OCI-LY3 (cell line): ENCODE measurements around the gene PTGS1.

Experiments used
- H2AFZ ChIP-seq: fragments of 200-600, 300-600 bp; shearing (Covaris generic); 2 replicates; pipeline ENCODE4 v1.6.0; 2014; ENCODE audit warnings: antibody characterized with exemption, low read depth, low read length
- H3K27ac ChIP-seq: fragments of 200-600, 300-600 bp; sonication (generic); 2 replicates; pipeline ENCODE4 v1.5.1; 2014; ENCODE audit warnings: mild to moderate bottlenecking, low read length, moderate library complexity, mixed read lengths
- H3K27me3 ChIP-seq: fragments of 200-600, 300-600 bp; sonication (generic); 2 replicates; pipeline ENCODE4 v1.6.1; 2014; ENCODE audit warnings: low read depth, low read length, mixed read lengths
- H3K36me3 ChIP-seq: fragments of 200-600, 300-600 bp; sonication (generic); replicated peaks from 2 replicates; pipeline ENCODE3; 2014; ENCODE audit warnings: low read depth, low read length, mixed read lengths
- H3K4me1 ChIP-seq: fragments of 300-600, 200-600 bp; sonication (generic); 2 replicates; pipeline ENCODE4 v1.6.1; 2014; ENCODE audit warnings: low read length, mixed read lengths
- H3K4me2 ChIP-seq: fragments of 200-600, 300-600 bp; sonication (generic); 2 replicates; pipeline ENCODE4 v1.6.1; 2014; ENCODE audit warnings: low read length, mixed read lengths
- H3K4me3 ChIP-seq: fragments of 300-600, 200-600 bp; sonication (generic); 2 replicates; pipeline ENCODE4 v1.5.1; 2014; ENCODE audit warnings: antibody characterized with exemption, mild to moderate bottlenecking, low read length, moderate library complexity
- H3K79me2 ChIP-seq: fragments of 300-600, 200-600 bp; shearing (Covaris generic); 2 replicates; pipeline ENCODE4 v1.6.1; 2014; ENCODE audit warnings: mild to moderate bottlenecking, low read length, mixed read lengths
- H3K9ac ChIP-seq: fragments of 300-600, 200-600 bp; shearing (Covaris generic); 2 replicates; pipeline ENCODE4 v1.6.0; 2014; ENCODE audit warnings: mild to moderate bottlenecking, low read length, moderate library complexity
- H3K9me3 ChIP-seq: fragments of 200-600, 300-600 bp; shearing (Covaris generic); 2 replicates; pipeline ENCODE4 v1.6.1; 2014; ENCODE audit warnings: low read length, mixed read lengths; ENCODE audit not compliant: insufficient read depth
- H4K20me1 ChIP-seq: fragments of 200-600, 300-600 bp; sonication (generic); 2 replicates; pipeline ENCODE4 v1.6.1; 2016; ENCODE audit warnings: low read length, mixed read lengths; ENCODE audit not compliant: insufficient read depth
- CTCF ChIP-seq: fragments of 200-600, 300-600 bp; sonication (generic); IDR thresholded peaks from 2 replicates; pipeline ENCODE4 v1.5.1; 2014; ENCODE audit warnings: antibody characterized with exemption, low read length, low read depth
- EZH2phosphoT487 ChIP-seq: fragments of 200-600 bp; shearing (Covaris generic); IDR thresholded peaks from 2 replicates; pipeline ENCODE4 v1.6.1; 2018; ENCODE audit warnings: antibody characterized with exemption, mixed run types, low read depth

PTGS1 gene

GRCh38 chr9:122425087-122425486, 54.3 kb downstream of the PTGS1 start:
- TF ChIP-seq EZH2phosphoT487 (no peak), CTCF (no peak)
- H3K9me3 ChIP-seq: no peaks in the 10 kb centered on the region

GRCh38 chr9:122426723-122427122, 55.9 kb downstream of the PTGS1 start:
- H3K27me3 ChIP-seq: no peaks in the 10 kb centered on the region
- H2AFZ ChIP-seq: no peak overlapping the region
- no peaks in the 10 kb centered on the region for H3K9me3 ChIP-seq
- TF ChIP-seq CTCF (no peak), EZH2phosphoT487 (no peak)
- H3K79me2 ChIP-seq: no peaks in the 10 kb centered on the region
- H3K4me1 ChIP-seq: no peaks in the 10 kb centered on the region
- no peaks in the 10 kb centered on the region for H3K36me3 ChIP-seq
- H3K4me2 ChIP-seq: no peak overlapping the region
- no peaks in the 10 kb centered on the region for H4K20me1 ChIP-seq
- no peak overlapping the region for H3K4me3 ChIP-seq
- no peak overlapping the region for H3K27ac ChIP-seq
- H3K9ac ChIP-seq: no peak overlapping the region

More at GRCh38 chr9:122425087-122425486, 54.3 kb downstream of the PTGS1 start:
- no peaks in the 10 kb centered on the region for H3K27me3 ChIP-seq
- H3K9ac ChIP-seq: no peak overlapping the region
- no peak overlapping the region for H2AFZ ChIP-seq
- H3K79me2 ChIP-seq: no peaks in the 10 kb centered on the region
- H3K4me2 ChIP-seq: no peak overlapping the region
- no peaks in the 10 kb centered on the region for H4K20me1 ChIP-seq
- H3K4me3 ChIP-seq: no peak overlapping the region
- no peak overlapping the region for H3K27ac ChIP-seq
- H3K4me1 ChIP-seq: no peaks in the 10 kb centered on the region
- no peaks in the 10 kb centered on the region for H3K36me3 ChIP-seq

DNA sequence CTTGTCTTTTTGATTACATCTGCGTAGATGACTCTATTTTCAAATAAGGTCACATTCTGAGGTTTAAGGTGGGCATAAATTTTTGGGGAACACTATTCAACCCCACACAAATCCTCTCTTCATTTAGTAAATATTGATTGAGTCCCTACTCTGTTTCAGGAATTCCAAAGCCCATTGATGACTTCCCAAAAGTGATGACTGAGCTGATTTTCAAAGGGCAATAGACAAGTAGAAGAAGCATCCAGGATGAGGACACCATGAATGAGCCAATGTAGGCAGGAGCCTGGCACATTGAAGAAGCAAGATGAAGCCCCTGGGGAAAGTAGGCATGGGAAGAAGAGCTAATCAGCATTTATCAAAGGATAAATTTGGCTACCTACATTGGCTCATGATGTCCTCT, 71.7 kb downstream of the PTGS1 start:
- Histone ChIP-seq H3K9ac (no peak overlapping the region), H3K4me1 (no peaks in the 10 kb centered on the region), H4K20me1 (no peaks in the 10 kb centered on the region), H3K4me2 (no peak overlapping the region), H3K79me2 (no peaks in the 10 kb centered on the region), H3K27ac (no peak overlapping the region), H2AFZ (no peak overlapping the region), H3K27me3 (peaks cover 9% of the 10 kb centered on the region; the same call in 1 of the 2 replicates), H3K4me3 (no peak overlapping the region), H3K36me3 (no peaks in the 10 kb centered on the region), H3K9me3 (peaks cover 7% of the 10 kb centered on the region)
- TF ChIP-seq EZH2phosphoT487: no peak
- no peak for TF ChIP-seq CTCF

DNA sequence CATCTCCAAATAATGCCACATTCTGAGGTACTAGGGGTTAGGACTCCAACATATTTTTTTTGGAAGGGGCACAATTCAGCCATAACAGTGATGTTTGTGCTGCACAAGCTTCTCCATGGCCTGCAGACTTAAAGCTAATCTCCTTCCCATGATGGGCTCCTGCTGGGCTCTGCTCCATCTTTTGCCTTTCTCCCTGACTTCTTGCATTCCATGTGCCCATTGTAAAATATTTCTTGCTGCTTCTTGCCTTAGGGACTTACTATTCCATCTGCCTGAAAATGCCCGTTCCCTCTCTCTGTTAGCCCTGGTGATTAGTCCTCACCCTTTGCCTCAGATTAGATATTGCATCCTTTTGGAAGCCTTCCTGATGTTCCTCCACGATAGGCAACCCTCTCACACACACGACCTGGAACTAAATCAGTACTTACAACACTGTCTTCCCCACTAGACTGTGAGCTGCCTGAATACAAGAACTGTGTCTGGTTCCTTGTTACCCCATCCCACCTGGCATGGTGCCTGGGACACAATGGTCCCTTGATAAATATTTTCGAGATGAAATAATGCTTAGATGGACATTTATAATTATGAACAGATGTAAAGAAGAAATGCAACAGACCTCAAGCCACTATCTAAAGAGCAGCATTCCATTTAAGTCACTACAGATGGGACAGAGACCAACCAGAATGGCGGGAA, 73.4 kb downstream of the PTGS1 start:
- no peaks in the 10 kb centered on the region for H3K36me3 ChIP-seq
- H3K4me2 ChIP-seq: no peak overlapping the region
- no peak overlapping the region for H2AFZ ChIP-seq
- H3K27ac ChIP-seq: no peak overlapping the region
- no peaks in the 10 kb centered on the region for H3K79me2 ChIP-seq
- no peaks in the 10 kb centered on the region for H4K20me1 ChIP-seq
- no peak overlapping the region for H3K9ac ChIP-seq
- TF ChIP-seq CTCF (no peak), EZH2phosphoT487 (no peak)
- H3K4me3 ChIP-seq: no peak overlapping the region
- H3K4me1 ChIP-seq: no peaks in the 10 kb centered on the region
- peaks cover 9% of the 10 kb centered on the region; the same call in 1 of the 2 replicates for H3K27me3 ChIP-seq
- H3K9me3 ChIP-seq: peaks cover 7% of the 10 kb centered on the region
